ENCODE measurements around the gene WDFY4.

WDFY4 gene

GRCh38 chr10:48856855-48857254 is 172.2 kb downstream of the WDFY4 start:
- DNase-seq (ENCODE audit: low read depth), result no peak
- no peak for TF ChIP-seq CTCF (IDR thresholded peaks at IDR 0.05; ENCODE audit: control insufficient read depth, extremely low read depth, insufficient read depth)
- H3K4me3 ChIP-seq (ENCODE audit: low read depth, low read length), result no peak overlapping the region

DNA sequence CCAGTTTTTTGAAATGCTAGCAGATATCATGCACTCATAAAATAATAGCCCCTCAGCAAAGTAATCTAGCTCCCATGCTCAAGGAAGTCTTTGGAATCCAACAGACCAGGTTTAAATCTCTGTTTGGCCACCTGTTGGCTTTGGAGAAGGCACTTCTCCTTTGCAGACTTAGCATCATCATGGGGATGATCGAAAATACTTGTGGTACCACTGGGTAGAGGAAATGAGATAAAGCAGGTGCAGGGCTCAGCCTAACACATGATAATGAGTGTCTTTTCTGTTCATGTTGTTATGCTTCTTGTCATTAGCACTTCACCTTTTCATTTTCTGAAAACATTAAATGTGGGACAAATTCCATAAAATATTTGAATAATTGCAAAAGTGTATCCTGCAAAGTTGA is 187.6 kb downstream of the WDFY4 start:
- H3K4me3 ChIP-seq (ENCODE audit: low read depth, low read length), result no peak overlapping the region
- no peak for TF ChIP-seq CTCF (IDR thresholded peaks at IDR 0.05; ENCODE audit: control insufficient read depth, extremely low read depth, insufficient read depth)
- no peak for DNase-seq (ENCODE audit: low read depth)

- no peak for TF ChIP-seq CTCF (IDR thresholded peaks at IDR 0.05; ENCODE audit: control insufficient read depth, extremely low read depth, insufficient read depth)
- no peak for DNase-seq (ENCODE audit: low read depth)
- no peak overlapping the region for H3K4me3 ChIP-seq (ENCODE audit: low read depth, low read length)
Measured at GRCh38 chr10:48878091-48878490, 193.4 kb downstream of the WDFY4 start.

GRCh38 chr10:48879451-48879850 is 194.8 kb downstream of the WDFY4 start:
- TF ChIP-seq CTCF (IDR thresholded peaks at IDR 0.05; ENCODE audit: control insufficient read depth, extremely low read depth, insufficient read depth), result no peak
- H3K4me3 ChIP-seq (ENCODE audit: low read depth, low read length), result no peak overlapping the region
- no peak for DNase-seq (ENCODE audit: low read depth)

GRCh38 chr10:48880016-48880705 is 195.5 kb downstream of the WDFY4 start:
- no peak for DNase-seq (ENCODE audit: low read depth)
- TF ChIP-seq CTCF (IDR thresholded peaks at IDR 0.05; ENCODE audit: control insufficient read depth, extremely low read depth, insufficient read depth), result no peak
- no peak overlapping the region for H3K4me3 ChIP-seq (ENCODE audit: low read depth, low read length)

GRCh38 chr10:48881937-48882336 is 197.3 kb downstream of the WDFY4 start:
- no peak overlapping the region for H3K4me3 ChIP-seq (ENCODE audit: low read depth, low read length)
- TF ChIP-seq CTCF (IDR thresholded peaks at IDR 0.05; ENCODE audit: control insufficient read depth, extremely low read depth, insufficient read depth), result no peak

DNA sequence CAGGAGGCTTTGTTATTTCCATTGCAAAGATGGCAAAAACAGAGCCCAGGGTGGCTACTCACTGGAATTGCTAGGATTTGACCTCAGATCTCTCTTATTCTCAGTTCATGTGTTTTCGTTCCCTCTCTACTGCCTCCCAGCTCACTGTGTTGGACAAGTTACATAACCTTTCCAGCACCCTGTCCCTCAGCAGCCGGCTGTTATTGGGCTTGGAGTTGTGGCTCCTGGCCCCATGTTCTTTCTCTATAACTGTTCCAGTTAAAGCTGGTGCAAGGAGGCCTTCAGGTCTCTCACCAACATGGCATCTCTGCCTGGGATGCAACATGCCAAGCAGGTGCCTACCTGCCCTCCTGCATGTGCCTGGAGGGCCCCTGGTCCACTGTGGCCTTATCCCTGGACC is 198.2 kb downstream of the WDFY4 start:
- no peak for TF ChIP-seq CTCF (IDR thresholded peaks at IDR 0.05; ENCODE audit: control insufficient read depth, extremely low read depth, insufficient read depth)
- no peak overlapping the region for H3K4me3 ChIP-seq (ENCODE audit: low read depth, low read length)
- no peak for DNase-seq (ENCODE audit: low read depth)

More at GRCh38 chr10:48881937-48882336, 197.3 kb downstream of the WDFY4 start:
- no peak for DNase-seq (ENCODE audit: low read depth)

Measured in LNCaP clone FGC (cell line).